GM18498 (cell line): Measurements from ENCODE around the gene VPS37C.
A peak's percentile ranks its signal among the peaks of the same experiment; 100 is the strongest.
"Not testable (repeated sequence)": the region's sequence is repeated elsewhere in the genome, so short reads cannot be mapped to it uniquely, and the experiment has no call there.

Experiments
- ATAC-seq: cut with Tn5 transposase; IDR thresholded peaks from one replicate; pipeline ENCODE4 v1.9.1; 2021; ENCODE audit warnings: mild to moderate bottlenecking, moderate library complexity; ENCODE audit not compliant: unreplicated experiment

Gene VPS37C

DNA sequence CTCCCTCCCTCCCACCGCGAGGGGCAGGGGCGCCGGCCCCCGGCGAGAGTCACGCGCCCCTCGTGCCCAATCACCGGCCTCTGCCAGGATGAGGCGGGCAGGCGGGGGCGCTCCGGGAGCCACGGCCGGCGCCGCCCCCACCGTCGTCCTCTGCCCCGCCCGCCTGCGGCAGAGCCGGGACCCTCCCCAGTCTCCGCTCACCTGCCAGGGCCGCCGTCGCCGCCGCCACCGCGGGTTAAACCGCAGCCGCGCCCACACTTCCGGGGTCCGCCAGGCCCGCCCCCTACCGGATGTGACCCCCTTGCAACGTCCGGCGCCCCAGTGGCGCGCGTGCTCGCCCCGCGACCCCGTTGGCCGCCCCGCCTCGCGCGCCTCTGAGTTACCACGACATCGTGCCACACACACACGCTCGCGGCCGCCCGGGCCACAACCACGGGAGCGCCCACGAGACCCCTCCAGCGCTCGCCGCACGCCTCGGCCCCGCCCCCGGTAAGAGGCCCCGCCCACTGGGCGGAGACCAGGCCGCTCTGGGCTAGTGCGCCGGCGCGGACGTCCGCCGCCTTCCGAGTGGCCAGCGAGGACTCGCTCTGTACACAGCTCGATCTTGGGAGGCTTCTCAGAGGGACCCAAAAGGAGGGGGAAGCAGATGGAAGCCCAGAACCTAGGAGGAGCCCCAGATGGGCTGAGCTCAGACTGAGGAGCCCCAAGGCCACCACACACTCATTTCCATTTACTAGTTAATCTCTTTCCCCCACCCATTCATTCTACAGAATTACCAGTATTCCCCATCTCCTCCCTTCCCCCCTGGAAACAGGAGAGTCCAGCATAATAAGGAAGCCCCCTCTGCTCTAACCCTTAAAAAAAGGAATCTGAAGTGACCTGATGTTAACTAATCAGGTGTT, at the start of gene VPS37C:
Gene VPS37C, minus strand, starts transcription at position 237 of the 902 bp plus-strand sequence. CDS start 22,597 bp downstream, outside the sequence.
- peak; percentile 82 for ATAC-seq

- ATAC-seq, result not testable (repeated sequence)
These were observed 49.4 kb upstream of the VPS37C start for GRCh38 chr11:61210629-61211028.

GRCh38 chr11:61207636-61208310, 46.5 kb upstream of the VPS37C start:
- not testable (repeated sequence) for ATAC-seq

GRCh38 chr11:61204502-61205059, 43.4 kb upstream of the VPS37C start:
- ATAC-seq, result not testable (repeated sequence)

DNA sequence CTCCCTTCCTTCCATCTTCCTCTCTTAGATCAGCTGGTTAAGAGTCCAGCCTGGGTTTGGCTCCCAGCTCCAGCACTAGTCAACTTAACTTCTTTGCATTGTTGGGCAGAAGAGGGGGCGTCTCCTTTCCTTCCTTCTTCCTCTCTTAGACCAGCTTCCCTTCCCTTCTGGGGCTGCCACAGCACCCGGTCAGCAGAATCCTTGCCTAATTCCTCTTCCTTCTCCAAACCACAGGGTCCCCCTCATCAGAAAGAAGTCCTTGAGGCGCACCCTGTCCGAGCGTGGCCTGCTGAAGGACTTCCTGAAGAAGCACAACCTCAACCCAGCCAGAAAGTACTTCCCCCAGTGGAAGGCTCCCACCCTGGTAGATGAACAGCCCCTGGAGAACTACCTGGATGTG, 42.6 kb upstream of the VPS37C start:
- not testable (repeated sequence) for ATAC-seq

DNA sequence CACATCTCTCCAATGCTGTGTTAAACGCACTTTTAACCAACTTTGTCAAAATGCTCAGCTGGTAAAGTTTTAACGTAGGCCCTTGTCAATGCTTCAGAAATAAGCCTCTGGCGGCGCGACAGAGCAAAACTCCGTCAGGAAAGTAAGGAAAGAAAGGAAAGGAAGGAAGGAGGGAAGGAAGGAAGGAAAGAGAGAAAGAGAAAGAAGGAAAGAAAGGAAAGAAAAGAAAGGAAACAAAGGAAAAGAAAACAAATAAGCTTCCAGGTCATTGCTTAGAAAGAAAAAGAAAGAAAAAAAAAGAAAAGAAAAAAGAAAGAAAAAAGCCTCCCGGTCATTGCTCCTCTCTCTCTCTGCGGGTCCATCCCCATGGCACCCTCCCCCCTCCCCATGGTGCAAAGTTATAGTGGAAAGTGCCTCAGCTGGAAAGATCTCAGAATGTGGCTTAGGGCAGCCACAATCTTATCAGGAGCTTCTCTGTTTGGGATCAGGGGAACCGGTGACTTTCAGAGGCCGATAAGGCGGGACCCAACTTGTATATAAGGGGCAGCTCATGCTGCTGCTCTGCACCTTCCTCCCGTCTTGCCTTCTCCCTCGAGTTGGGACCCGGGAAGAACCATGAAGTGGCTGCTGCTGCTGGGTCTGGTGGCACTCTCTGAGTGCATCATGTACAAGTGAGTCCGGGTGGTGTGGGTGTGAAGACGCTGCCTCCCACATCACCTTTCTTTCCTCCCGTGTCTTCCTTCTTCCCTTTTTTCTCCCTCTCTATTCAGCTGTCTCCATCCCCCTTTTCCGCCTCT, 41.9 kb upstream of the VPS37C start, which contains the start of gene PGA3:
Gene PGA3, plus strand, starts transcription at position 566 of the 797 bp plus-strand sequence. Its CDS starts 50 bp downstream, at position 616.
- not testable (repeated sequence) for ATAC-seq

DNA sequence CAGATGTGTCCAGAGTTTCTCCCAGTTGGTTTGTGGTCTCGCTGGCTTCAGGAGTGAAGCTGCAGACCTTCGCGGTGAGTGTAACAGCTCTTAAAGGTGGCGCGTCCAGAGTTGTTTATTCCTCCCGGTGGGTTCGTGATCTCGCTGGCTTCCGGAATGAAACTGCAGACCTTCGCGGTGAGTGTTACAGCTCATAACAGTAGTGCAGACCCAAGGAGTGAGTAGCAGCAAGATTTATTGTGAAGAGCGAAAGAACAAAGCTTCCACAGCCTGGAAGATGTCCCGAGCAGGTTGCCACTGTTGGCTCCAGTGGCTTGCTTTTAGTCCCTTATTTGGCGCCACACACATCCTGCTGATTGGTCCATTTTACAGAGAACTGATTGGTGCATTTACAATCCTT, 40.2 kb upstream of the VPS37C start:
- no peak for ATAC-seq

- no peak for ATAC-seq
These were observed 37.8 kb upstream of the VPS37C start for GRCh38 chr11:61198948-61199523.

DNA sequence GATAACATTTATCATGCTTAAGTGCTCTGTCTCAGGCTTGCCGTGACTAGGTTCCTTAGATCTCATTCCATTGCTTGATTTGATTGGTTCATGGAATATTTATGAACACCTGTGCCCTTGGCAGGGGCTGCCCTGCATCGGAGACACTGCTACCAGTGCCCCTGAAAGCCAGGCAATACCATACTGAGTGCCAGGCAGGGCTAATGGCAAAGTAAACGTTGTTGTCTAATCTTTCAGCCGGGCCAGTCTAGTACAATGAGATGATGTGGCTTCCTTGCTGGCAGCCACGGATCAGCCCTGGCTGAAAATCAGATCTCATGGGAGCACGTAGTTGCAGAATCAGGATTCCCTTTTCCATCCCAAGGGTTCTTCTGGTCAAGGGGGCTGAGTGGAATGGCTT, 37.1 kb upstream of the VPS37C start:
- ATAC-seq, result no peak

GRCh38 chr11:61195719-61196118, 34.5 kb upstream of the VPS37C start:
- no peak for ATAC-seq

DNA sequence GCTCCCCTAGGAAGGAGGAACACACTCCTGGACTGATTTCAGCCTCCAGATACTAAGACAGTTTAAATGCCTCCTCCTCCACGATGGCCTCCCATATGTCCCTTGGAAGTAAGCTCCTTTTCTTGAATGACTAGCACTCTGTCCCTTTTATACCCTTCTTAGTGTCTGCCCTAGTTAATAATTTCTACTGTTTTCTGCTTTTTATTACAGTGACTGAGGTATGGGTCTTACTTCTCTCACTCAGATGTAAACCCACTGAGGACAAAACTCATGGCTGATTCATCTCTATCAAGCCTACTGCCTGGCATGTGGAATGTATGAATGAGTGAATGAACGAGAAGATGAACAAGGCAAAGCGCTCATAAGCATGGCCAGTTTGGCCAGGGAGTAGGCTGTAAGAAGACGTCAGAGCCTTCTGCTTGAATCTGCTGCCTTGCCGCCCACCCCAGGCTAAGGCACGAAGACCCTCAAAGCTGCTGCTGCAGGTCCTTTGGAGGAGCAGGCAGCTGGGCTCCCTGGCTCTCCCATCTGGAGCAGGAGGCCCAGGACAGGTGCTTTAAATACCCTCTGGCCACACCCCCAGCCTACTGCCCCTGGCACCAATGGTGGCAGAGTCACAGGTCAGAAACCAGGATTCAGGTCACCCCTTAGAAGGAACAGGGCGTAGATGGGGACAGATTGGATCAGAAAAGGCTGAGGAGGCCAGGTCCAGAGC, 33.9 kb upstream of the VPS37C start:
- no peak for ATAC-seq

- no peak for ATAC-seq
These were observed 33.0 kb upstream of the VPS37C start for GRCh38 chr11:61194169-61194671.

DNA sequence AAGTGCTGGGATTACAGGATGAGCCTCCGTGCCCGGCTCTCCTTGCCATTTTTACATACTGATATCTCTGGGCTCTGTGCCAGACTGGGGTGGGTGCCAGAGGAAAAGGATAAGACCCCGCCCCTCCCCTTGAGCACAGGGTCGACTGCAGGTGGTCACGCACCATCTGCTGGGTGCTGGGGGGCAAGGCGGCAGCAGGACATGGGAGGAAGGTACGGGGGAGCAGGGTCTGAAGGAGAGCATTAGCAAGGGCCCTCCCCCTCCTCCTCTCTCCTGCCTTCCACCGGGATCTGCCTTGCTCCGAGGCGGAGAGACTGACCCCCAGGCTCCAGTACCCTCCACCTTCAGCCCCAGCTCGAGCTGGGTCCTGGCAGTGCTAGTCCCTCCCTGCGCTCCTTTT, 32.4 kb upstream of the VPS37C start:
- no peak for ATAC-seq

- ATAC-seq, result no peak
These were observed 28.7 kb upstream of the VPS37C start for GRCh38 chr11:61189933-61190332.

DNA sequence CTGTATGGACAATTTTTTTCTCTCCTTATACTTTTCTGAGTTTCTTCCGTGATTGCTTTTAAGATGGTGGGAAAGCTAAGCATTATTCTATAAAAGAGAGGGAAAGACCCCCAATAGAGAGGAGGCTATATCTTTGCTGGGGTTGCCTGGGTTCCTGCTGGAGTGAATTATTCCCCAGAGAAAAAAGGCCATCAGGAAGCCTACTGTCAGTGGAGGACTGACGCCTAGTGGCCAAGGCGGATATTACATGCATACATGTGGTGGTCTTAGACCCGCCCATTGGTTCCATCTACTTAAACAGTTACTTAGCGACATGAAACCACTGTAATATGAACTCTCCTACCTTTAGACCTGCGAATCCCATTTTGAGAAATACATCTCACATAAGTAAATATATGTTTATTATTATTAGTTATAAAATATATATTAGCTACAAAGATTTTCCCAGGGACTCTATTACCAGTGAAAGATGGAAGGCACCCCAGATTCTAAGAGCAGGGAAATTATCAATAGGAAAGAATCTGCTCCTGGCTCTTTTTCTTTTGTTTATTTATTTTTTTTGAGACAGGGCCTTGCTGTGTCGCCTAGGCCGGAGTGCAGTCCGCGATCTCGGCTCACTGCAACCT, 26.4 kb upstream of the VPS37C start:
- ATAC-seq, result no peak

GRCh38 chr11:61186504-61186903, 25.3 kb upstream of the VPS37C start:
- no peak for ATAC-seq

GRCh38 chr11:61183645-61184044, 22.4 kb upstream of the VPS37C start:
- ATAC-seq, result no peak

DNA sequence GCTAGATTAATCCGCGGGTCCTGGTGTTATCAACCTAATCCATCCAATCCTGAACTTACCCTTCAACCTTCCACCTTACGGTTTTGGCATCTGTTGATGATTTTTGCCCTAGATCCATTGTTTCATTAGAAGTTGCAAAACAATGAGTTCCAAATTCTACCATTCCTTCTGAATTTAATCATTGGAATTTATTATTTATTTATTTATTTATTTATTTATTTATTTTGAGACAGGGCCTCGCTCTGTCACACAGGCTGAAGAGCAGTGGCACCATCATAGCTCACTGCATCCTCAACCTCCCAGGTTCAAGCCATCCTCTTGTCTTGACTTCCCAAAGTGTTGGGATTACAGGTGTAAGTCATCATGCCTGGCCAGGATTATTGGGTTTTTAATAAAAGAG, 20.3 kb upstream of the VPS37C start:
- no peak for ATAC-seq

- not testable (repeated sequence) for ATAC-seq
These were observed 19.0 kb upstream of the VPS37C start for GRCh38 chr11:61180205-61180604.
